Amniotic epithelial cell (primary cell): ENCODE results near the gene ADIPOR2.

Source experiments
- DNase-seq: peaks from one replicate; pipeline ENCODE4 v3.0.0-alpha.2; 2010; ENCODE audit warnings: low read depth

ADIPOR2 gene

DNA sequence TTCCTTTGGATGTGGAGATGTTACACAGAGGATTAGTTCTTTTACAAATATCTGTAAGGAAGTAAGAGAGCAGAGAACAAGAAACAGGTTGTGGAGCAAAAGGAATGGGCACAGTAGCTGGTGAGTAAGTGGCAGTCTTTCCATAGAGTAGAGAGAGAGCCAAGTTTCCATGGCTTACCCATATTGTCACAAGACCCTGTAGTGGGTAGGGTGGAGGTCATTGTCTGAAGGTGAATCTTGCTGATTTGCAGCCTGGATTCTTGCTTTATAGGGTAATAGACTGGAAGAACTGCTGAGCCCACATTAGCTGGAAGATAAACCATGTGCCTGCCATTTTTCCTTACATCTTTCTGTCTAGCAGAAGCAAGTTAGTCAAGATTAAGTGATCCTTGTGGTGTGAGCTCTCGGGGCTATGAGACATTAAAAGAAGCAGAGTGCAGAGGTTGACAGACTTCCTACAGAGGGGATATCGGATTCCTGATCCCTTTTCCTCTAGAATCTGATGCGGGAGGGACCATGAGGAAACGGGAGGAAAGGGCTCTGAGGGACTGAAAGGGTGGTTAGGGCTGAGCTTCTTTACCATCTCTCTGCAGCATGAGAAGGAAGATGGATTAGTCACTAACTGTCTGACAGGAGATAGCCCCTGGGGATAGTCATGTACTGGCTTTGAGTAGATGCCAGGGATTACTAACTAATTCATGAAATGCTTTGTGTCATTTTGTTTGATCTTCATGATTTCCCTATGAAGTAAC, 85.5 kb downstream of the ADIPOR2 start:
- peak; percentile 64 for DNase-seq

DNA sequence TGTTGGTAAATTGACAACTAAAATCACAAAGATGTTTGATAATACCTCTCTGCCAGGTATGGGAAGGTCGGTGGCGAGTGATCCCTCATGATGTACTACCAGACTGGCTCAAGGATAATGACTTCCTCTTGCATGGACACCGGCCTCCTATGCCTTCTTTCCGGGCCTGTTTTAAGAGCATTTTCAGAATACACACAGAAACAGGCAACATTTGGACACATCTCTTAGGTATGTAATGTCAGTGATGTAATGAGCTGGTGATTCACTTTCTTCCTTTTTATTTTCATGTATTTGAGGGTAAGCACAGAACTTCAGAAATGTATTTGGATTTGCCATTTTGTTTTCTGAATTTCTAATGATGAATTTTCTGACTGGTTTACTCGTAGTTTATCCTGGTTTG, 86.9 kb downstream of the ADIPOR2 start:
- DNase-seq: peak; percentile 84

DNA sequence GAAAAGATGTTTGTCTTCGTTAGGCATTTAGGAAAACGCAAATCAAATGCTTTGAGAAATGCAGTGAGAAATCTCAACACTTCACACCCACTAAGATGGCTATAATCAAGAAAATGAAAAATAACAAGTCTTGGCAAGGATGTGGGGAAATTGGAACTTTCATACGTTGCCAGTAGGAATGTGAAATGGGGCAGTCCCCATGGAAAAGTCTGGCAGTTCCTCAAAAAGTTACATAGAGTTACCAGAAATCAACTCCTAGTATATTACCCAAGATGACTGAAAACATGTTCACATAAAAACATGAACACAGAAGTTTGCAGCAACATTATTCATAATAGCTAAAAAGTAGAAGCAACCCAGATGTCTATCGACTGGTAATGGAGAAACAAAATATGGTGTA, 88.0 kb downstream of the ADIPOR2 start:
- DNase-seq: no peak

DNA sequence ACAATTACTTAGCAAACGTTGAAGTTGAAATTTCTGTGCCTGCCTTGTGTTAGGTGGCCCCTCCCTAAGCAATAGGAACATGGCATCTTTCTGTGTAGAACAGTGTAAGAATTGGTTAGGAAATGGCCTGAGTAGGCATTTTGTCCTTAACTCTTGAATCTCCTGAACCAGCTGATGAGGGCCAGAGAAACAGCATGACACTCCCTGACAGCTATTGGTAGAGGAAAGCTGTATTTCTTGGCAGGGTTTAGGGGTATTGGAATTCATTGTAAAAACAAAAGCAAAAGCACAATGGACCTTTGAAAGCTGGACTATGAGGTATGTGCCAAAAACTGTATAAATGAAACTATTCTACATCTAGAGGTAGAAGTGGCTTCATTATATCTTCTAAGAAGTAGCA, 88.9 kb downstream of the ADIPOR2 start:
- no peak for DNase-seq

DNA sequence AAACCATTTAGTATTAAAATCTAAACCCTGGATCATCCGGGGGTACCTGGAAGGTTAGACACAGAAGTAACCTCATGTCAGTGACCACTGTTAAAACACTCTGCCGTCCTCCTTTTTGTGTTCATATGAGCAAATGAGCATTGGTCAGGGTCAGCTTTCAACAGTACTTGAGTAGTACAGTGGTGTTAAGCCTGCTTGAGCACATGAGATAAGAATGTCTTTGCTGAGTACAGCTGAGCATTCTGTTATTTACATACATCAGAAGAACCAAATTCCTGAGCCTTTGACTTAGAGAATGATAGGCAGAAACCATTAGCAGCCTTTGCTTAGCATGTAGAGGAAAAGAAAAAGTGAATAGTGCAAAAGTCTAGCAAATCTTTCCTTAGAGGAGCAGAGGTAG, 90.9 kb downstream of the ADIPOR2 start:
- peak; percentile 84 for DNase-seq

DNA sequence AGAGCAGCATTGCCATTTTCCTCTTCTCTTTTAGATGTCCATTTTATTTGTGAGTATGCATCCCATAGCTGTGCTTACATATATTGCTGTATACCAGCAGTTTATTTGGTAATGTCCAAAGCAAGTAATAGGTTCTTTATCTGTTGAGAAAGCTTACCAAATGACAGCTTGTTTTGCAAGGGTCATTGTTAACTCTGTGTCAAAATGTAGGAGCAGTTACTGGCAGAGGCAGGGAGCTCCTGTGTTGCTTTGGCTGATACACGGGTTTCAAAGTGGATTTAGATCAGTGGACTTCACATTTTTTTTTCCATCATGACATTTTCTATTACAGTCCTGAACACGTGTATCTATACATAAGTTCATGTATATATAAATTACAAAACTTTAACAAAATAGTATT, 91.3 kb downstream of the ADIPOR2 start:
- DNase-seq: peak; percentile 19

DNA sequence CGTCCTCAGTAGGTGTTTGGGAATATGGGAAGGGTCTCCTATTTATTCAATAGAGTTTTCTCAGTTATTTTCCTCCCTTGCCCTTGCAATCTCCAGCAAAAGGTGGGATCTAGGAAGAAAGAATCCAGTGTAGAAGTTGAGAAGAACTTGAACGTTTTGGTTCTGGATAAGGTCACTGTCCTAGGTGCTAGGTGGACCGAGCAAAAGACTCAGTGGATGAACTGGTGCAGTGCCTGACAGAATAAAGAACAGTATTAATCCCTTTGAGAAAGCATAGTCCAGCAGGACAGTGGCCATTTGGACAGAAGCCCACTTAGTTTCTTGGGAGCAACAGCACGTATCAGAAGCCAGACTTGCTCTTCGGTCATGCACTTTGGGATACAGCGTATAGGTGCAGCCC, 96.8 kb downstream of the ADIPOR2 start:
- no peak for DNase-seq

DNA sequence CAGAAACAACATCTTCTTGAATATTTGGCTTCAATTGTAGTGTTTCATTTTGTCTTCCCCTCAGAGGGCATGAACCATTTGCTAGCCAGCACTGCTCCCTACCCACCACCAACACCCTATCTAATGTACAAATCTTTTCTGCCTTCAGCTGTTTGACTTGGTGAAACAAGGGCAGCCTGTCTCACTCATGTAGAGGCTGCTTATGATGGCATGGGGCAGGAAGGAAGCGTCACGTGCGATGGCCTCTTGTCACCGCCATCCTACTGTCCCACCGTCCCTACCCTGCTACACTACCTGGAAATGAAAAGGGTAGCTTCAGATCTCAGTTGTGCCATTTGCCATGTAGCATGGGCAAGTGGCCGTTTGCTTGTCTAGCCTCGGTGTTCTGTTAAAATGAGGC, 99.6 kb downstream of the ADIPOR2 start:
- DNase-seq: no peak

DNA sequence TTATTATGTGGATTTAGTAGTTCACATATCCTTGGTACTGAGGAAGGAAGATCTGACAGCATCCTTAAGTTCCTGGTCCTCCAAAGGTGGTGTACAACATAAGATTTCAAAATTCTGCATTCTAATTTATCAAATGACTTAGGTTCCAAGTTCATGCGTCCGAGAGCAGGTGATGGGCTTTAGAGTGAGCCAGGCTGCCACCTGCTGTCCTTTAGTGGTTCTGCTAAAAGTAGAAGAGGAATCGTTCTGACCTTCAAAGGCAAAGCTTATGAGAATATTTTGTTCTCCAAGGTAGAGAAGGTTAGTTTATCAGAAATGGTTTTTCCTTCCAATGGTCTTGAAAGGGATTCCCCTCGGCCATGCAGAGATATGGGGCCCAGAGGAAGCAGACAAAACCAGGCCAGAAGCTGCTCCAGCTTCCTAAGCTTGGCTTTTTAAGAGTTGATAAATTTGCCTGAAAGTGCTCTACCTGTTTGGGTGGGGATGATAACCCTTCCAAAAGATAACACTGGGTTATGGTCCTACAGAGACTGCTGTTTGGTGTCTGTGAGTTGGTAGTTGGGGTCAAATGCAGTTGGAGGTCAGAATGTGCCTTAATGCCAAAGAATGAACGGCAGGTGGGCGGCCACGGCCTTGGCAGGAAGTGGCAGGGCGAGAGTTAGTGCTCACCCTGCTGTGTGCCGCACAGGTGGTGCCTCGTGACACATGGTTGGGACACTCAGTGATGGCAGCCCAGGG, 100.4 kb downstream of the ADIPOR2 start:
- DNase-seq: peak; percentile 62

DNA sequence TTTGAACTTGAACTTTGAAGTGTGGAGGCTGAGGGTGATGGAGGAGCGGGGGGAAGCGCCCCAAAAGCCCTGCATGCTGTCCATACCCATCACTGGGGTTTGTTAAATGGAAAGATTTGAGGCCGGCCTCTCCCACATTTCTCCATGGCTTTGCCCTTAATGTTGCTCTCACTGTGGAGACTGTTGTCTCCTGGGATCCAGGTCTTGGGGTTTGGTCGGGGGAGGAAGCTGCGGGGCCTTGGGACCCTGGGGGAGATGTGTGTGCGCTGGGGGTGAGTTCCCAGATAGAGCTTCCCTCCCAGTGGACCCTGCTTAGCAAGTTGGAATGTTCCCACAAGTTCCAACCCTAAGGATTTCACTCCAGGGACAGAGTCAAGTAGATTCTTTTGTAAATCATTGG, 101.5 kb downstream of the ADIPOR2 start:
- DNase-seq: no peak

DNA sequence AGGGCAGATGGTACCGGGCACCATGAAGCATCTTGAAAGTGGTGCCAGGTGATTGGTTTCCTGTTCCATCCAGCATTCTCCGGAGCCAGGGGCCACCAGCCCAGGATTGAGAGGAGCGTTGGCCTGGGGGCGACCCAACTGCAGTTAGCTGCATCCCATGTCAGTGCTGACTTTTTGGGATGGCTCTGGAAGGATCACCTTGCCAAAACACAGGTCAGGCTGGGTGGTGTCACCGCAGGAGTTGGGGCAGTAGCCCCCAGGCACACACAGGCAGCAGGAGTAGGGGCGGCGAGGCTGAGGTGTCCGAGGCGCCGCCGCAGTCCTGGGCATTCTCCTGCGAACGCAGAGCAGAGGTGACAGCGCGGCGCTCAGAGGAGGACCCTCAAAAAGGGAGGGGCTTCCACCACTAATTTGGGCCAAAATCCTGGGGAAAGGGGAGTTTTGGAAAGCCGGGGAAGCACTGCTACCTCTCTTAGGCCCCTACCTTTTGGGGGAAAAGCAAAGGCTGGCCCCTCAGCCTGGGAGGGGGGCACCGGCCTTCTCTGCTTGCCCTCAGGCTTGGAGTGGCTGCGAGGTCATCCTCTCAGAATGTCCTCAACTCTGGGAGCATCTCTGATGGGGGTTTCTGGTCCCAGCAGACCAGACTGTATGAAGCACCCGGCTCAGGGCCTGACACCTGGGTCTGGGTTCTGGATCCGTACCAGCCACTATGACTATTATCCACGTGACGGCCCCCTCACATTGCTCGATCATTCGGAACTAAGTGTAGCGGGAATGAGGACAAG, 102.7 kb downstream of the ADIPOR2 start:
- no peak for DNase-seq

DNA sequence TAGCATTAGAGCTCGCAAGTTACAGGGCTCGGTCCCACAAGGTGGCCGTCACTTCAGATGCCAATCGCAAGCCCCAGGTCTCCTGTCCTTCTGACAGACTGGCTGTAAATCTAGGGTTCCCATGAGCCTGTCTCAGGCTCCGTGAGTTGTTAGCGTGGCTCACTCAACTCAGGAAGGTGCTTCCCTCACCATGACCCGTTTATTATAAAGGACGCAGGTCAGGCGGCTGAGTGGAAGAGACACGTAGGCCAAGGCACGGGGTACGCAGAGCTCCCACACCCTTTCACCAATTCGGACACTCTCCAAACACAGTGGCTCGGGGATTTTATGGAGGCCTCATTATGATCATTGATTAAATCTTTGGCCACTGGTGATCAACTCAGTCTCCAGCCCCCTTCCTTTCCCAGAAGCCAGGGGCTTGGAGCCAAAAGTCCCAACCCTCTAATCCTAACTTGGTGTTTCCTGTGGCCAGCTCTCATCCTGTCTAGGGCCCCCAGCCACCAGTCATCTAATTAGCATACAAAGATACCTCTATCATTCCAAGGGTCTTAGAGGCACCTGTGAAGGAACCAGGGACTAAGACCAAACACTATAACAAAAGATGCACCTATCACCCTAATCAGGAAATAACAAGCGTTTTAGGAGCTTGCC, 103.7 kb downstream of the ADIPOR2 start:
- no peak for DNase-seq

DNA sequence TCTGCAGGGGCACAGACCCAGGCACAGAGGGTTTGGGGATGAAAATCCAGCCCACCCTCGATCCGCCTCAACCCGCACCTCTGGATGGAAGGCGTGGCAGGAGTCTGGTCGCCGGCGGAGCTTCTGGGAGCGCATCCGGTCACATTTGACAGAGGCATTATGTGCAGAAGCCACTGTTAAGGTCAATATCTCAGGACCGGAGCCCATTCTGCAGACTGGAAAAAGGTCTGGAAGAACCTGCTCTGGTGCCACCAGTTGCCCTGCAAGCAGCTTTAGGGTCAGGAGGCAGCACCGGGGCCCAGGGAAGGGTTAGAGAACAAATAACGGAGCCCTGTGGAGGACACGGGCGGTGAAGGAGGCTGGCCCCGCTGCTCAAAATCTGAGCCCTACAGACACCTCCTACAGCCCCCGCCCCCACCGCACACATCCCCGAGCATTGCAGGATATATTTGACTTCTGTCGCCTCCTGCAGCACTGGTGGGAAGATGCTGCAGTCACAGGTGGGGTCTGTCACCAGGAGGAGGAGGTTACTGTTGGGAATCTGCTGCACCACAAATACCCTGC, 104.4 kb downstream of the ADIPOR2 start:
- no peak for DNase-seq

DNA sequence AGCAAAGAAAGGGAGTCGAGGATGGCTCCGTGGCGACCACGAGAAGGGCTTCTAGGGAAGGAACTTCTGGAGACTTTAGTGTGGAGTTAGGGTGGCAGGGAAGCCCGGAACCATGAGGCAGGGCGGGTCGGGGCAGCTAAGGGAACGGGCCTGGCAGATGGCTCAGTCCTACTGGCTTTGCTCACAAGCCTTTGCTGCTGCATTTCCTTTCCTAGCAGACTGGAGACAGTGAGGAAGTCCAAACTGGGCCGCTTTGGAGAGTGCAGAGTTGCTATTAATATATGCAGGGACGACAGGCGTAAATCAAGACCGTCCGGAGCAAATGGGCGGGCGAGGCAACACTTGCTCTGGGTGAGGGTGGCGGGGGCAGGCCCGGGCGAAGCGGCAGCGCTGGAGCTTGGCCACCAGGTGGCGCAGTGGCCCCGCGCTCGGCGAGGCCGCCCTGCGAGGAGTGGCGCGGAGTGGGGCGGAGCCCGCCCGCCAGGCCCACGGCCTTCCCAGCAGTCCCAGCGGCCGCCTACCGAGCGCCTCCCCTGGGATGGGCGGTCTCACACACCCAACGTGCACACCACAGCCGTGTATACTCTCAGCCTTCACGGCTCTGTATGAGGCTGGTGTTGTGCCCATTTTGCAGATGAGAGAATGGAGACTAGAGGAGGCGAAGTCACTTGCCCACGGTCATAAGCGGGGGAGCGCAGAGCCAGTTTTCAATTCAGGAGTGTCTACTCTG, 105.1 kb downstream of the ADIPOR2 start:
- peak; percentile 82 for DNase-seq

DNA sequence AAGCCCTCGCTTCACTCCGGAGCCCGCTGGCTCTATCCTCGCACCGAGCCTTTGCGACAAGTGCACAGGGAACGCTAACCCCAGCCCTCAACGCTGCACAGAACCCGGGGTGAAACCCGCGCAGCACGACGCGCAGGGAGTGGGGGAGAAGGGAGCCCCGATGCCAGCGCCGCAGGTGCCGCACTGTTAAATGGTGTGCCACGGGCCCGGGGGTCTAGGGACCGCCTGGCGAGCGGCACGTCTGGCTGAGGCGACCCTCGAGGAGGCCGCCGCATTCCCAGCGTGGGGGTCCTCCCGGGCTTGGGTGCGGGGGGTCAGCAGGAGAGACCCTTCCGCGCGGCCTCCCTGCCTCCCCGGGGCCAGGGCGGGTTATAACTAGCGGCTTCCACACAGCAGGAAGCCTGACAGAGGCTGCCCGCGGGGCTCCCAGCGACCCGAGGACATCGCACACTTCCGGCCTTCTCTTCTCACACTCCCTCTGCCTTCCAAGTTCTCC, 105.7 kb downstream of the ADIPOR2 start:
- peak; percentile 21 for DNase-seq

DNA sequence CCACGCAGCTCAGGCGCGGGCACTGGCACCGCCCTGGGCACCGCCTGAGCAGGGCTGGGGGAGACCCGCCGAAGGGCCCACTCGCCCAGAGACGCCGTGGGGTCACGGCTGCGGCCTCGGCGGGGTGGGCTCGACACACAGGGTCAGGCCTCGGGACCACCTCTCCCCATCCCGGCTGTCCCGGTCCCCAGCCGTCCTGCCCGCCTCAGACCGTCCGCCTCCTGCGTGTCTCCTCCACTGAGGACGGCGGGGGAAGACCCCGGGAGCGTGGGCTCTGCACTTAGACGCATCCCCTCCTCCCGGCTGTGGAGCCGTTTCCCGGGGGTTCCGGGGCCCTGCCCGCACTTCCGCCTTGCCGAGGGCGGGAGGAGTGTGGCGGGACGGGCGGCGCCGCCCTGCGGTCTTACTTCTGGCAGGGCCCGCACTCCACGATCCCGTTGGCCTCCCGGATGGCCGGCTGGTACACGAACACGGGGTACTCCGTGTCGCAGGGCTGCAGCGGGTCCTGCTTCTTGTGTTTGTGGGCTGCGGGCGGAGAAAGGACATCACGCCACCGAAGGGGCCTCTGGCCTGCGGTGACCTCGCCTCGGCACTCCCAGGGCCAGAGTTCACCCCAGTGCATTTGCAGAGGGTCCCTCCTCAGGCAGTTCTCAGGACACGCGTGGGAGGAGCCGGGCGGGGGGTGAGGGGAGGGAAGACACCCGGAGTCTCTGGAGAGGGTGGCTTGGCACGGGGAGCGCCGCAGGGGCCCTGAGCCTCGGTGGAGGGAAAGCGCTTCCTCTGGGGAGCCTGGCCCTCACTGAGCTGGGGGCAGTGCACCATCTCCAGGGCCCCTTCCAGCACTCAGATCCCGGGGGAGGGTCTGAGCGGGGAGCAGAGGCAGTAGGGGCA, 106.4 kb downstream of the ADIPOR2 start:
- DNase-seq: peak; percentile 26

DNA sequence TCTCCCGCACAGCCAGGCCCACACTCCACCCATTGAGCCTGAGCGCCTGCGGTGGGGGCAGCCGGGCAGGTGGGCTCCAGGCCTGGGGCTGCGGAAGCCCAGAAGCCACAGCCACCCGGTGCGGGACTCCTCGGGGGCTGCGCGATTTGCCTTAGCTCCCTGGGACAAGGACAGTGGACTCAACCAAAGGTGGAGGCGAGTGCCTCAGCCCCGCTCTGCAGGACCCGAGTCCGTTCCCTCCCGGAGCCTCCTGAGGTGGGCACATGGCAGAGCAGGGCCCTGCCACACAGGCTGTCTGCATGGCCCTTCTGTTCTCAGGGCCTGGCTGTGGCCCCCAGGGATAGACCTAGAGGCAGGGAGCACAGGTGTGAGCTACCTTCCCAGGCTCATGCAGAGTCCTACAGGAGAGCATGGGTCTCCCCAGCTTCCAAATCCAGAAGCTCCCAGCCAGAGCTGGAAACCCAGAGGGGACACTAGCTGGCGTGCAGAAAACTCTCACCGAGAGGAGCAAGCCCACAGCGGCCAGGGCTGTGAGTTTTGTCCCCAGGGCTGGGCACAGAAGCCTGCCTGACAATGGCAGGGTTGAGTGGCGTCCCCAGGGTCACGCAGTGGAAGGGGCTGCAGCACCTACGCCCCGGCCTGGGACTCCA, 107.2 kb downstream of the ADIPOR2 start:
- no peak for DNase-seq

DNA sequence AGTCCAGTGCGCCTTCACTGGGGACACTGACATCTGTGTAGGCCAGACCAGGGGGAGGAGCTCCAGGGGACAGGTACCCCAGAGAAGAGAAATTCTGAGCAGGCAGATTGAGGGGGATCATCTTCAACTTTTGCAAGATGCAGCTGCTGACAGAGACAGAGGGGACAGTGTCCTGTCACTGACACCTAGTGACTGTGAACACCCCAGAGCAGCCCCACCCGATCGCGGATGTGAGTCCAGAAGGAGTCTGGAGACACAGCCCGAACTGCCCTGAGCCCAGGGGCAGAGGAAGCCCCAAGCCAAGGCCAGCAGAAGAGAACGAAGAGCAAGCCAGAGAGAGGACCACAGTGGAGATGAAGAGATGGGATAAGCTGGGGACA, 107.8 kb downstream of the ADIPOR2 start:
- DNase-seq: no peak

DNA sequence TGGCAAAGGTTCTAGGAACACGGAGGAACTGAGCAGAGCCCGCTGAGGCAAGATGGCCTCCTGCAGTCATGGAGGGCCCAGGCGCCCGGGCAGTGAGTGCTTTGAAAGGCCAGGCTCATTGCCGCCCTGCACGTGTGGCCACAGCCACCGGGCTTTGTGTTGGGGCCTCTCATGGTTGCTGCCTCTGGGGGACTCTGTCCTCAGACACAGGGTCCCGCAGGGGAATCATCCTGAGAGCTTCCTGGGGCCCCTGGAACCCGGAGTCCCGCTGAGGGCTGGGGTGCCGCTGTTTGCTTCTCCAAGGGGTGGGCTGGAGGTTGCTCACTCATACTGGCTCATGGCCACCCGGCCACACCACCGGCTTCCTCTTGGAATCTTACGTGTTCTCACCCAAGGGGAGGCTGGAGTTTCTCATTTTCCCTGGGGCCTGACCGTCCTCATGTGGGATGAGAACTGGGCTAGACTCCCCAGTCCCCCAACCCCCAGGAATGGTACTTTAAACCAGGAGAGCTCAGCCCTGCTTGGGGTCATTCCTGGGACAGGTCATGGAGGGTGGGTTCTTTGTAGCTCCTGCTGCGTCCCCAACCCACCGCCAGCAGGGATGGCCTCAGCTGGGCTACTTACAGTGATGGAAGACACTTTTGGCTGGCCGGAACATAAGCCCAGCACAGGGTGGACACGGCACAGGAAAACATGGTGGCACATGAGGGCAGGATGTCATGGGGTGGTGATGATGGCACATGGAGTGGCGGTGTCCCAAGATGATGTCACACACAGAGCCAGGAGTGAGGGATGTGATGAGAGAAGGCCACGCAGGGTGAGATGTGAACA, 108.4 kb downstream of the ADIPOR2 start:
- no peak for DNase-seq
